Measurements from ENCODE around the gene ALG8. TPM values are rescaled to one million over a fixed set of nuclear protein-coding genes. Genes with fewer than 3 reads are reported as not detected.

ALG8 gene
- total RNA-seq, 6 experiments from 2014 or later = 22.0 to 38.0 (median 30.3) TPM

DNA sequence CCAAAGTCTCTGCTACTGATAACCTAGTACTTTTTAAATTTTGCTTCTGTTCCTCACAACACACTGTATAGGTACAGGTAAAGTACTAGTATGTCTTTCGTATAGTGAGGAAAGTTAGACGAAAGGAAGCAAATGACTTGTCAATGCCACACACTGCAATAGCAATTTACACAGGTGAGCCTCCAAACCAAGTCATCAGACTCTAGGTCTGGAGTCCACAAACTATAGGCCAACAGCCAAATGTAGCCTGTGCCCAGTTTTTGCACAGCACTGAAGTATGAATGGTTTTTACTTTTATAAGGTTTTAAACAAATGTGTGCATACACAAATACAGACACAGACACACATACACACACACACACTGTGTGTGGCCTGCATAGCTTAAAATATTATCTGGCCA lies 28.1 kb downstream of the ALG8 start:
- Histone ChIP-seq H3K9me3 (no peaks in the 10 kb centered on the region), H3K27ac (no peak overlapping the region), H3K4me1 (no peaks in the 10 kb centered on the region), H3K27me3 (no peaks in the 10 kb centered on the region), H3K36me3 (peaks cover 0 to 7% (median 0%) of the 10 kb centered on the region in 4 donors), H3K4me3 (no peak overlapping the region)
- intact Hi-C loops (cut with DNase I) = no loop called here
- 33% methylated on average over 2 of the region's 2 CpGs for WGBS (ENCODE audit: insufficient coverage, low coverage, low lambda C conversion rate, missing lambda C conversion rate)
- DNase-seq = no peak
- peak; percentile 79 to 91 (median 84) for ATAC-seq
- no peak for TF ChIP-seq POLR2A (IDR thresholded peaks at IDR 0.05)
- TF ChIP-seq, protein P1, sequence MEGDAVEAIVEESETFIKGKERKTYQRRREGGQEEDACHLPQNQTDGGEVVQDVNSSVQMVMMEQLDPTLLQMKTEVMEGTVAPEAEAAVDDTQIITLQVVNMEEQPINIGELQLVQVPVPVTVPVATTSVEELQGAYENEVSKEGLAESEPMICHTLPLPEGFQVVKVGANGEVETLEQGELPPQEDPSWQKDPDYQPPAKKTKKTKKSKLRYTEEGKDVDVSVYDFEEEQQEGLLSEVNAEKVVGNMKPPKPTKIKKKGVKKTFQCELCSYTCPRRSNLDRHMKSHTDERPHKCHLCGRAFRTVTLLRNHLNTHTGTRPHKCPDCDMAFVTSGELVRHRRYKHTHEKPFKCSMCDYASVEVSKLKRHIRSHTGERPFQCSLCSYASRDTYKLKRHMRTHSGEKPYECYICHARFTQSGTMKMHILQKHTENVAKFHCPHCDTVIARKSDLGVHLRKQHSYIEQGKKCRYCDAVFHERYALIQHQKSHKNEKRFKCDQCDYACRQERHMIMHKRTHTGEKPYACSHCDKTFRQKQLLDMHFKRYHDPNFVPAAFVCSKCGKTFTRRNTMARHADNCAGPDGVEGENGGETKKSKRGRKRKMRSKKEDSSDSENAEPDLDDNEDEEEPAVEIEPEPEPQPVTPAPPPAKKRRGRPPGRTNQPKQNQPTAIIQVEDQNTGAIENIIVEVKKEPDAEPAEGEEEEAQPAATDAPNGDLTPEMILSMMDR (IDR thresholded peaks at IDR 0.05) = no peak

DNA sequence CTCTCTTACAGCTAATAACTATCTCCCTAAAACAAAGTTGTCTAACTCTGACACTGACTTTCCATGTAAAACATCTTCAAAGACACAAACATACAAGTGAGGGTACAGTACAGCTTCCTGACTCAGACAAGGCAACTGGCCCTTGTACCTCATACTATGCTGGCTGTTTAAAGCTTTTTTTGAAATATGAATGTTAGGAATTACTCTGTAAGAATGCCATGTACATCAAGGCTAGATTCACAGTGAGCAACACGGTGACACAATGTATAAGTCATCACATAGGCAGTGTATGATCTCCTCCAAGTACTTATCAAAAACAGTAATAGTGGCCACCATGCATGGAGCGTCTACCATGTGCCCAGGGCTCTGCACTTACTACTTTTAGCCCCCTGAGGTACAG lies 28.6 kb downstream of the ALG8 start:
- TF ChIP-seq, protein P1 (IDR thresholded peaks at IDR 0.05) = no peak
- no peak for TF ChIP-seq POLR2A (IDR thresholded peaks at IDR 0.05)
- ATAC-seq (no peak), DNase-seq (no peak)
- Histone ChIP-seq H3K4me1 (no peaks in the 10 kb centered on the region), H3K4me3 (no peak overlapping the region), H3K9me3 (no peaks in the 10 kb centered on the region), H3K27me3 (no peaks in the 10 kb centered on the region), H3K36me3 (peaks cover 0 to 7% (median 0%) of the 10 kb centered on the region in 4 donors), H3K27ac (no peak overlapping the region)
- 91% methylated on average over 2 of the region's 2 CpGs for WGBS (ENCODE audit: insufficient coverage, low coverage, low lambda C conversion rate, missing lambda C conversion rate)
- intact Hi-C loops (cut with DNase I) = no loop called here

DNA sequence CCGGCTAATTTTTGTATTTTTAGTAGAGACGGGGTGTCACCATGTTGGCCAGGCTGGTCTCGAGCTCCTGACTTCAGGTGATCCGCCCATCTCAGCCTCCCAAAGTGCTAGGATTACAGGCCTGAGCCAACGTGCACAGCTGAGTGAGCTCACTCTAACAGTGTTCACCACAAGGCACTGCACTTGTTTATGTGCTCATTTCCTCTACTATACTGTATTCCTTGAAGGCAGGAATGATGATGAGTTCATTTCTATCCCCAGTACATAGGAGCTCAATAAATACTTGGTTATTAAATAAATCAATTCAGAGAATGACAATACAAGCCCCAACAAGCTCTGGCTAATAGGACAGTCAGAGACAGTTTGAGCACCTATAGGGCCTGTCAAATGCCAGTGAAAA lies 29.1 kb downstream of the ALG8 start:
- TF ChIP-seq, protein P1 (IDR thresholded peaks at IDR 0.05) = no peak
- no peak for TF ChIP-seq POLR2A (IDR thresholded peaks at IDR 0.05)
- 85% methylated on average over 2 of the region's 5 CpGs for WGBS (ENCODE audit: insufficient coverage, low coverage, low lambda C conversion rate, missing lambda C conversion rate)
- DNase-seq = no peak
- intact Hi-C loops (cut with DNase I) = no loop called here
- Histone ChIP-seq H3K4me1 (no peaks in the 10 kb centered on the region), H3K36me3 (peaks cover 0 to 7% (median 0%) of the 10 kb centered on the region in 4 donors), H3K27me3 (no peaks in the 10 kb centered on the region), H3K27ac (no peak overlapping the region), H3K9me3 (no peaks in the 10 kb centered on the region), H3K4me3 (no peak overlapping the region)
- ATAC-seq = no peak

DNA sequence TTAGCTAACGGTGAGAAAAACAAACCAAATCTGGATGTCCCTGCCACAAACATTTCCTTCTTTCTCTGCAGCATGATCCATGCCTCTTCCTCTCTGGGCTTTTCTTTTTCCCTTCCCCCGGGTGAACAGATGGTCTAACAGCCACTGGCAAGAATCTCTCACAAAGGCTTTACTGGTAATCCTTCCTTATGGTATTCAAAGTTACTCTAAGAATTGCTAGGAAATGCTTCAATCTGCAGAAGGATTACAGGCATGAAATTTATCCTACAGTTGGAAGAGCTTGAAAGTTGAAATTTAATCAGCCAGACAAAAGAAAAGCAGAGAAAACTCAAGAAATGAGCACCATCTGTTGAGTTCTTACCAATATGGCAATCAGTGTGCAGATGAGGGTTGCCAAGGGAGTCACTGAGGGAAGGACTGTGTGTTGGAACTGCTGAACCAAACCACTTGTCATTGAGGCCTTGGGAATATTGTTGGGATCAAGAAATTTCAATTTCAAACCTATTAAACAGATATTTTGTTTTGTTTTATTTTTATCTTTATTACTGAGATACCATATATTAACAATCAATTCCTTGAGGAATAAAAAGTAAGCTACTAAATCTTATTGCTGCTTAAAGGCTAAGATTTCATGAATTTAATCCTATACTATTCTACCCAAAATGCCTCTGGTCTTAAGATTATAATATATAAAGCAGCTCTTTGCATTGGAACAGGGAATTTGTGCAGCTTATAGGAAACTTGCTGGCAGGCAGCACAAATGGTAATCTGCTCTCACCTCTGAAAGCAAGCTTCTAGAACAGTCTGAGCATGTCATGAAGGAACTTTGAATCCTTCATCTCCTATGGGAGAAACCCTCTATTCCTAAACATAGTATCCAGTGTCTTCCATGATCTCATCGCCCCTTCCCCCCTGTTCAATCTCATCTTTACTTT lies 30.1 kb downstream of the ALG8 start:
- intact Hi-C loops (cut with DNase I) = no loop called here
- H3K4me3 ChIP-seq = no peak overlapping the region
- no peak for DNase-seq
- peaks cover 0 to 7% (median 0%) of the 10 kb centered on the region in 4 donors for H3K36me3 ChIP-seq
- H3K9me3 ChIP-seq = no peaks in the 10 kb centered on the region
- no peaks in the 10 kb centered on the region for H3K27me3 ChIP-seq
- WGBS (ENCODE audit: insufficient coverage, low coverage, low lambda C conversion rate, missing lambda C conversion rate) = 83% methylated on average over 2 of the region's 3 CpGs
- no peak for TF ChIP-seq POLR2A (IDR thresholded peaks at IDR 0.05)
- TF ChIP-seq, protein P1 (IDR thresholded peaks at IDR 0.05) = no peak
- H3K4me1 ChIP-seq = no peaks in the 10 kb centered on the region
- no peak for ATAC-seq
- H3K27ac ChIP-seq = no peak overlapping the region

All from right lobe of liver (tissue), 6 donors.